WI38 (cell line): ENCODE data around the gene DNM1.

ENCODE experiments used
- H3K4me3 ChIP-seq: 2 replicates; pipeline ENCODE4 v1.5.1; 2011; ENCODE audit warnings: low read depth, mild to moderate bottlenecking, control low read depth, low read length
- CTCF ChIP-seq: IDR thresholded peaks from 2 replicates; pipeline ENCODE4 v1.5.1; 2012; ENCODE audit warnings: low read depth, mild to moderate bottlenecking, control low read depth, low read length

The DNM1 gene

DNA sequence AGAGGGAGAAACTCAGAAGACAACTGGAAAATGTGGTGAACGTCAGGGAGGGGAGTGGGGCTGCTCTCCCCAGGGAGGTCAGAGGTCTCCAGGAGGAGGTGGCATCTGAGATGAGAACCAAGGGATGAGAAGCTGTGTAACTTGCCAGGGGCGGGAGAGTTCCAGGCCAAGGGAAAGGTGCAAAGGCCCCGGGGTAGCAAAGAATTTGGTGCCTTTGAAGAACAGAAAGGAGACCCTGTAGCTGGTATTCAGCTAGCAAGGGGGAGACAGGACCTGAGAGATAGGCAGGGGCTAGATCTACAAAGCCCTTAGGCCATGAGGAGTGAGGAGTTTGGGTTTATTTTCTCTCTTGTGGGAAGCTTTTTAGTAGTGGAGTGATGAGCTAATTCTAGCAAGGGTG is 3.3 kb downstream of the DNM1 start:
- no peak overlapping the region for H3K4me3 ChIP-seq
- no peak for TF ChIP-seq CTCF

- TF ChIP-seq CTCF = no peak
- H3K4me3 ChIP-seq = no peak overlapping the region
Observed at GRCh38 chr9:128206916-128207910, 4.0 kb downstream of the DNM1 start.

GRCh38 chr9:128208386-128208785 is 5.2 kb downstream of the DNM1 start:
- no peak for TF ChIP-seq CTCF
- H3K4me3 ChIP-seq = no peak overlapping the region

DNA sequence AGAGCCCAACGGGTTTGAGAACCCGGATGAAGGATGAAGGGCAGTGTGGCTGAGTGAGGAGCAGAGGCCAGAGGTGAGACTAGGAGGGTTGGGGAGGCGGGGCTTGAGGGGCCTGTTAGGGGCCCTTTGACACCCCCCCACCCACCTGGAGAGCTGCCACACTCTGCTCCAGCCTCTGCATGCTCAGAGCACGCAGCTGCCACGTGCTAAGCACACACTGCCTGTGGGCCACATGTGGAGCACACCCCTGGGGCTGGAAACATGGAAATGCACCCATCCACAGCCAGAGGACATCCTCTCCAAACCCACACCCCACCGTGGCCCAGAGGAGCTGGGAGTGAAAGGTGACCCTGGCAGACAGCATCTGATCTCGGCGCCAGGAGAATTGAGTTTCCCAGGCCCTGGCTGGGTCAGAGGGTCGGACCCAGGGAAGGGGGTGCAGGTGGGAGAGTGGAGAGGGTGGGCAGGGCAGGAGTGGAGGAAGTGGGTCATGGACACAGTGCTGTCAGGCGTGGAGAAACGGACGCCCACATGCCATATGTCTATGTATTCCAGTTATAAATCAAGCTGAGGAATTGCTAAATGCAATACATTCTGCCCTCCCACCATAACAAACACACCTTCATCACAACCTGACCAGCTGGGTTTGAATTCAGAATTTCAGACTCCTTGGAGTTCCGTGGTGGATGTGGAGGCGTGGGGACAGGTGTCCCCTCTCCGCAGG is 5.9 kb downstream of the DNM1 start:
- TF ChIP-seq CTCF = no peak

DNA sequence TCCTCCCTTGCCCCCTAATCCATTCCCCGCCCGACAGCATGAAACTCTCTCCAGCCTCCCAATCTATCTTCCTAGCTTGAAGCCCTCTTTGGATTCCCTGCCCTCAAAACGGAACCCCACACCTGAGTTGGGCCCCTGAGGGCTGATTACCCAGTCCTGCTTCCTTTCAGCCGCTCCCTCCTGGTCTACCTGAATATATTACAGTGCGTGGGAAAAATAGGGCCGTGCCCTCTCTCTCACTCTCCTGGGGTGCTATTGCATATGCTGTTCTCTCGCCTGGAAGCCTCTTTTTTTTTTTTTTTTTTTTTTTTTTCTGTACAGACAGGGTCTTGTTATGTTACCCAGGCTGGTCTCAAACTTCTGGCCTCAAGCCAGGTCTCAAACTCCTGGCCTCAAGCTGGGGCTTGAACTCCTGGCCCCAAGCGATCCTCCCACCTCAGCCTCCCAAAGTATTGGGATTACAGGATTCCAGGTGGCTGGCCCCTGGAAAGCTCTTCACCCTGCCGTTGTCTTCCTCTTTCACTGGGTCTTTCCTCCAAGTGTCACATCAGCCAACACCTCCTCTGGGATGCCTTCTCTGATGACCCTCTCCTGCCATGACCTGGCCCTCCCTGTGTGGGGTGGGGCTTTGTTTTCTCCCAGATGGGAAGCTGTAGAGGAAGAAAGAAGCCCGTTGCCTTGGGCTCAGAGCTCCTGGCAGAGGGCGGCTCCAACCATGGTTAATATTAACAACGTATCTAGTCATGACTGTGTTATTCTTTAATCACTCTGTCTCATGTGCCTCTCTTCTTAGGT is 8.2 kb downstream of the DNM1 start:
- no peak overlapping the region for H3K4me3 ChIP-seq
- no peak for TF ChIP-seq CTCF

More for the DNA sequence above, 5.9 kb downstream of the DNM1 start:
- no peak overlapping the region for H3K4me3 ChIP-seq

DNA sequence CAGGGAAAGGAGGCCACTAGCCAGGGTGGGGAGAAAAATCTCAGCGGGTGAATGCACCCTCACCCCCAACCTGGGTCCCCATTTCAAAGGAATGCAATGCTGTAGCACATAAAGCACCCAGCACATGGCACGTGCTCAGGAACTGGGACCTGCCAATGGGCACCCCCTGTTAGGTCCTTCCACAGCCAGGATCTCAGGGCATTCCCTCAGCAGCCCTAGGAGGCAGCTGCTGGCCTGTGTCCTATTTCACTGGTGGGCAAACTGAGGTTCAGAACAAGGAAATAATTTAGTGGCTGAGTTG is 8.8 kb downstream of the DNM1 start:
- TF ChIP-seq CTCF = no peak
- H3K4me3 ChIP-seq = no peak overlapping the region
